Stimulated activated CD4-positive, alpha-beta T cell treated with anti-CD3 and anti-CD28 coated beads, Interleukin-15, amount 100 ng/mL, for 48 hours (primary cell): ENCODE measurements around the gene PXK.
"Not testable (repeated sequence)": the region's sequence is repeated elsewhere in the genome, so short reads cannot be mapped to it uniquely, and the experiment has no call there.

Experiments
- DNase-seq, 2 donors: peaks; one replicate each; pipeline ENCODE4 v3.0.0-alpha.2; 2020; ENCODE audit warnings: low read depth in 2 of 2

PXK gene

DNA sequence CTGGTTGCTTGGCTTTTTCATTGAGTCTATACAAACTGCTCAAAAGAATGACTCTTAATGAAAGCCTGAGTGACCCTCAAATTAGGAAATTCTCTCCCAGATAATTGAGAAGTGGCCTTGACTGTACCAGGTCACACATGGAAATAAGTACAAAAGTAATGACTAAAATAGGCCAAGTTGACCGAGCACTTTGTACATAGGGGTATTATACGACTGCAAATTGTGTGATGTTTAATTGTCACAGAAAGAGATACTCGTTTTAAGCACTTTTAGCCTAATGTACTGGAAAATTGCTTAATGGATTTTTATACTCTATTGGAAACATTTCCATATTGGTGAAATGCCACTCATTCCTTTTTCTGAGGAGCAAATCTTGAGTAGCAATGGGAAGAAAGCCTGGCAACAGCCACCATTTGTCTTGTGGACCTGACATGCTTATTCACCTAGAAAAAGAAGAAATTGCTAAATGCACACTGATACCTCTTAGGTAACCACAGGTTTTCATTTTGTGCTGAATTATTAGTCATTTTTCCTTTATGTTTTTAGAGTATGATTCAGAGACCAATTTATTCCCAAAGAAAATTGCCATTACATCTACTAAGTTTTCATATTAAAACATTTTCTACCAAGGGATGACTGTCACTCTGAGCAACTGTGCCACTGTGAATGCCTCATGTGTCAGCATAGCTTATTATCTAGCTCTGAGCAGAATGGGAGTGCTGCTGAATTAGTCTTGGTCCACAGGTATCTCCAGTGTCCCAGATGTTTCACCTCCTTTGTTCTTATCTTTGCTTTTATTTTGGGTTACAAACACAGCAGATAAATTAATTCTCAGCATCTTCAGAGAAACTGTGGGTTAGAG, 8.9 kb upstream of the PXK start:
- no peak for DNase-seq

DNA sequence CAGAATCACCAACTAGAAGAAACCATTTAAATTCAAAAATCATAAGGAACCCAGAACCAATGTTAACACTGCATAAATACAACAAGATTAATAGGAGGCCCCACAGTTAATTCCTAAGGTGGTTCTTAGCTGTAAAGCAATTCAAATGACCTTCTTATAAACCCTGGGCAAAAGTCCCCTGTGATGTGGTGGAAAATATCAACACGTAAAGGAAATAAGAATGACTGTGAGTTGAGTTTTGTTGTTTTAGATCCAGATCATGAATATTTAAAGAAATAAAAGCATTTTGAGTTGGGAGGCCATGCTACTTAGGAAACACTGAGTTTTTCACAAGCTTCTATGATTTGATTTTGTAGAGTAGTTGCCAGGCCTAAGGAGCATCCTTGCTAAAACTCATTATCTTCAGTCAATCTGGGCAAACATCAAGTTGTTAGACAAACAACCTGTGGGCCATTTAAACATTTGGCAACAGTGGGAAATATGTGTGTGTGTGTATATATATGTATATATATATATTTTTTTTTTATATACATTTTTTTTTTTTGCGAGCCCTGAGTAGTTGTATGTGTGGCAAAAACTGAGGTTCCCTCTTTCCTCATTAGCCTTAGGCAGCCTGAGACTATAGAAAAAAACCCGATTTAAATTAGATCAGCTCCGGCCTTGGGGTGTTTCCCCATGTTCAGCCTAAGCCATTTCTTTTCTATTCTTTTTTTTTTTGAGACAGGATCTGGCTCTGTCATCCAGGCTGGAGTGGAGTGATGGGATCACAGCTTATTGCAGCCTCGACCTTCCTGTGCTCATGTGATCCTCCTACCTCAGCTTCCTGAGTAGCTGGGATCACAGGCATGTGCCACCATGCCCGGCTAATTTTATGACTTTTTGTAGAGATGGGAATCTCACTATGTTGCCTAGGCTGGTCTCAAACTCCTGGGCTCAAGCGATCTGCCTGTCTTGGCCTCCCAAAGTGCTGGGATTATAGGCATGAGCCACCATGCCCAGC, 8.0 kb upstream of the PXK start:
- no peak for DNase-seq

GRCh38 chr3:58325525-58325992, 7.1 kb upstream of the PXK start:
- DNase-seq: no peak

- no peak for DNase-seq
Measured at GRCh38 chr3:58326267-58326900, 6.3 kb upstream of the PXK start.

DNA sequence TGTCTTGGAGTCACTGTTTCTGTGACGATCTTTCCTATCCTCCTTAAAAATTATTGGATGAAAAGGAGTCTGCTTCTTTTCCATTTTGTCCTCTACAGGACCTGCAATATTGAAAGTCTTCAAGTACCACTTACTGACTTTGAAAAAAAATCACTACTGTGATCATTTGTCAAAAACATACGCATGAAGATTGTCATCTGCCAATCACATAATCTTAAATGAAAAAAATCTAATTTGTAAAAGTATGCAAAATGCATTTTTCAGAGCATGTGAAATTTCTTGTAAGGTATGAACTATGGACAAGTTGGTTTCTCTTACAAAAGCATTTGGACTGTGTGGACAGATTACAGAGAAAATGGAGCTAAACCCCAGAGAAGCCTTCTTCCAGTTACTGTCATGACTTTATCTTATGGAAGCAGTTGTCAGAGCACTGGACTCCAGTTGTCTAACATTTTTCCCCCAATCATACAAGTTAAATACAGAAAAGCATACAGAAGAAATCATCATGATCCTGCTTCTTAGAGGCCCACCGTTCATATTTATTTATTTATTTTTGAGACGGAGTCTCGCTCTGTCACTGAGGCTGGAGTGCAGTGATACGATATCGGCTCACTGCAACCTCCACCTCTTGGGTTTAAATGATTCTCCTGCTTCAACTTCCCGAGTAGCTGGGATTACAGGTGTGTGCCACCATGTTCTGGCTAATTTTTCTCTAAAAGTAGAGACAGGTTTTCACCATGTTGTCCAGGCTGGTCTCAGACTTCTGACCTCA, 3.4 kb upstream of the PXK start:
- DNase-seq: no peak

- no peak for DNase-seq
Measured at GRCh38 chr3:58329922-58330413, 2.7 kb upstream of the PXK start.

- no peak for DNase-seq
Measured at GRCh38 chr3:58331593-58332152, 1.0 kb upstream of the PXK start.

GRCh38 chr3:58333206-58334012, 717 bp downstream of the PXK start:
- DNase-seq: peak in 1 of 2 donors; percentile 8

DNA sequence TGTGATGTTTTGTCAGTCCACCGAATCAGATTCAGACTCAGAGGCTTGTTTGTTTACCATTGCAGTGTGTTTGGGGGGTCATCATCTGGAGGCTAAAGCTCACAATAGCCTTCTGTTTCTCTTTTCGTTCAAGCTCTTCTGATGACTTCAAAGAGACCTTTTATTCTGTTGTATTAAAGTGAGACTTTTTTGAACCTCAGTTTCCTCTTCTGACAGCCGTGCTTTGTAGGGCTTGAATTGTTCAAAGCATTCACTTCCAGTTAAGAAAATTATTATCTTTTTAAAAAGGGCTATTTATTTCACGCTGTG, 1.3 kb downstream of the PXK start:
- DNase-seq: no peak

DNA sequence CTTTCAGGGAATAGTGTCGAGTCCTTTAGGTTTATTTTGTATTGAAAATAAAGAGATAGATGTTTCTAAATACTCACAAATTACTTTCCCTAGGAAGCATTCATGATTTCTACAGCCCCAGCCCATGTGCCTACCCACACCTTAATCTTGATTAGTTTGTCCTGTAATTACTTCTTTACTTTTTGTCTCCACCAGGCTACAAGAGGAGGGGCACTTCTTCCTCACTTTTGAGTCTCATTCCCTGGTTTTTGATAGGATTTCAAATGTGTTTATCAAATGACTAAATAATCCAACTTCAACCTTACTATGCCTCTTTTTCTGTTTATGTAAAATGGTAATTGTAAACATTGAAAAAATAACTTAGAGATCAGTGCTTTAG, 1.8 kb downstream of the PXK start:
- no peak for DNase-seq

DNA sequence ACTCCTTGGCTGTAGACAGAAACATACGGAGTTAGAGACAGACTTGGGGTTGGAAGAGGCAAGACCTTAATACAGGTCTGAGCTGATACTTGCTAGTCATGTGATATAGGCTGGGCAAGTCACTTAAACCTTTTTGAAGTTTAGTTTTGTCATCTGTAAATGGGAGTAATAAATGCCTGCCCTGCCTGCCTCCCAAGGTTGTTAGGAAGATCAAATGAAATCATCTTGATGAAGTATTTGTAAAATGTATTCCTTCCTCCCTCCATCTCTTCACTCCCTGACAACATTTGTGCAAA, 2.9 kb downstream of the PXK start:
- DNase-seq: no peak

DNA sequence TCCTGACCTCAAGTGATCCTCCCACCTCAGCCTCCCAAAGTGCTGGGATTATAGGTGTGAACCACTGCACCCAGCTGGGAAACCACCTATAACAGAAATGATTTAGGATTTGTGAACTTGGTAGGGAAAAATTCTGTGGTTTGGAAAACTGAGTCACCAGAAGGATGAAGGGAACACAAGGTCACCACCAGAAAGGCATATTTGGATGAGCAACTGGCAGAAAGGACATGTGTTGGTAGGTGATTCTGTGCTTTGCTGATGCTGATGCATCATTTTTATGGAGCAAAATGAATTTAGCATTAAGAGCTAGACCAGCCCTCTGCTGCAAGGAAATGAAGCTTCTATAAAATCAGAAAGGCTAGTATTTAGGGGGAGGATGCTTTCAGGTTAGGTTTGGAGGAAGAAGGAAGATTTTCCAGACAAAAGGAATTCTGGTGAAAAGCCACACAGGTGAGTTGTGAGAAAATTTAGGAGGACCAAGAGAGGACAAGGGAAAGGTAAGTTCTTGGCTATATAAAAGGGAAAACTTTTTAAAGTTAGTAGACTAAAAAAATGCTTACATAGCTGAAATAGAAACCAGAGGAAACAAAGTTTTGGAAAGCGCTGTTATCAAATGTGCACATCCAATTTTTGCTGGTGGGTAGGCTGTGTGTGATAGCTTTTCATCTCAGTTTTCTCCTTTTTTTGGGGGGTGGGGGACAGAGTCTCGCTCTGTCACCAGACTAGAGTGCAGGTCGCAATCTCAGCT, 3.6 kb downstream of the PXK start:
- no peak for DNase-seq

DNA sequence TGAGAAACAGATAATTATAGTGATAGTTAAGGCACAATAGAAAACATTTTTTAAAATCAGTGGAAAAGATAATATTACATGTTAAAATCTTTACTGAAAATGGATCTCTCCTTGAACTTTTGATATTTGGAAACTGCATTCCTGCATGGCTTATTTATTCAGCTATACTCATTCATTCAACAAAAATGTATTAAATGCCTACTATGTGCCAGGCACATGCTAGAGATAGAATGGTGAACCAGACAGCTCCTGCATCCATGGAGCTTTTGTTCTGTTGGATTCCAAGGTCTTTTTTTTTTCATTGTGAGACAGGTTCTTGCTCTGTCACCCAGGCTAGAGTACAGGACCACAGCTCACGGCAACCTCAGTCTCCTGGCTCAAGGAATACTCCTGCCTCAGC, 4.5 kb downstream of the PXK start:
- DNase-seq: no peak

- DNase-seq: not testable (repeated sequence)
Measured at GRCh38 chr3:58339146-58339545, 6.5 kb downstream of the PXK start.

GRCh38 chr3:58340594-58341244, 8.0 kb downstream of the PXK start:
- DNase-seq: no peak

DNA sequence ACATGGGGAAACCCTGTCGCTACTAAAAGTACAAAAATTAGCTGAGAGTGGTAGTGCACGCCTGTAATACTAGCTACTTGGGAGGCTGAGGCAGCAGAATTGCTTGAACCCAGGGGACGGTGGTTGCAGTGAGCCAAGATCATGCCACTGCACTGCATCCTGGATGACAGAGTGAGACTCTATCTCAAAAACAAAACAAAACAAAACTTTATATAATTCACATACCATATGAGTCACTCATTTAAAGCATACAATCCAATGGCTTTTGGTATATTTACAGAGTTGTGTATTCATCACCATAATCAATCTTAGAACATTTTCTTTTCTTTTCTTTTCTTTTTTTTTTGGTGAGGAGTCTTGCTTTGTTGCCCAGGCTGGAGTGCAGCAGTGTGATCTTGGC, 8.7 kb downstream of the PXK start:
- DNase-seq: no peak

- no peak for DNase-seq
Measured at GRCh38 chr3:58342676-58343075, 10.0 kb downstream of the PXK start.

DNA sequence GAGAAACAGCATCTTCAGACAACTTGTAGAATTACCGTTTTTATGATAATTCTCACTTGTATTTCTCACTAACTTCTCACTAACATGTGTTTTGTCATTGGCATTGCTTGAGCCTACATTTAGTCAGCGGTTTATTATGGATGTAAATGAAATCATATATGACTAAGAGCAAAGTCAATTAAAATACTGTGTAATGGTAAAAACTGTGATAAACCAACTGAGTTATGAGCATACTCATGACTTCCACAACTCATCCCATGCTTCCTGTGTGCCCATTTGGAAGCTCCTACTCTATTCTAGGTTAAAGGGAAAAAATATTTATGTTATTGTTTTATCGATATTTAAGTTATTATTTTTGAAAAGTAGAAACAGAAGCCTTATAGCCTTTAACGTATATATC, 12.8 kb downstream of the PXK start:
- DNase-seq: no peak

- DNase-seq: no peak
Measured at GRCh38 chr3:58346368-58346767, 13.7 kb downstream of the PXK start.
